H1 (cell line): ENCODE results near the gene CACNA2D3. TPM values are rescaled to one million over a fixed set of nuclear protein-coding genes. Genes with fewer than 3 reads are reported as not detected.

Experiments
- CTCF ChIA-PET: fragments of 300-600 bp; sonication (Branson Sonifier 250); formaldehyde crosslinking; loops from one replicate; lab custom pipeline; 2021; ENCODE audit not compliant: partially characterized antibody; lab: Charles Lee
- POLR2A ChIA-PET: fragments of 300-600 bp; sonication (Branson Sonifier 250); formaldehyde crosslinking; loops from one replicate; lab custom pipeline; 2021; ENCODE audit warnings: inconsistent platforms; ENCODE audit not compliant: partially characterized antibody; lab: Charles Lee
- DNase-seq, 2 experiments: peaks; one replicate each; pipeline versions ENCODE4 v3.0.0 to v3.0.0-alpha.2; 2010 to 2022; ENCODE audit warnings: low spot score in 2 of 2, low read depth in 1 of 2, mixed read lengths in 1 of 2
- FAIRE-seq: peaks from 2 replicates; lab custom pipeline; 2011; peaks lifted over from hg19 to GRCh38; lab: Jason Lieb, UNC
- H2AFZ ChIP-seq: 2 replicates; pipeline ENCODE4 v1.8.1; 2012; ENCODE audit warnings: low read length, inconsistent platforms
- H2AK5ac ChIP-seq: 2 replicates; pipeline ENCODE4 v1.6.1; 2013; ENCODE audit warnings: low read depth, low read length
- H2BK120ac ChIP-seq: replicated peaks from 2 replicates; pipeline ENCODE3; 2013; ENCODE audit warnings: low read depth, low read length, inconsistent platforms
- H2BK12ac ChIP-seq: 2 replicates; pipeline ENCODE4 v1.6.1; 2013; ENCODE audit warnings: low read depth, low read length
- H2BK15ac ChIP-seq: 2 replicates; pipeline ENCODE4 v1.6.1; 2013; ENCODE audit warnings: low read length
- H2BK20ac ChIP-seq: 2 replicates; pipeline ENCODE4 v1.6.1; 2013; ENCODE audit warnings: low read length
- H2BK5ac ChIP-seq: 2 replicates; pipeline ENCODE4 v1.6.1; 2013; ENCODE audit warnings: low read depth, low read length
- H3K14ac ChIP-seq: 2 replicates; pipeline ENCODE4 v1.6.1; 2013; ENCODE audit warnings: inconsistent platforms; ENCODE audit not compliant: insufficient read length
- H3K18ac ChIP-seq: 2 replicates; pipeline ENCODE4 v1.6.1; 2013; ENCODE audit warnings: low read length; ENCODE audit errors: extremely low read depth
- H3K23ac ChIP-seq: 2 replicates; pipeline ENCODE4 v1.6.1; 2013; ENCODE audit warnings: inconsistent platforms; ENCODE audit not compliant: insufficient read length
- H3K23me2 ChIP-seq: 2 replicates; pipeline ENCODE4 v1.6.1; 2013; ENCODE audit warnings: low read depth, low read length
- H3K27ac ChIP-seq: 2 replicates; pipeline ENCODE4 v1.6.1; 2011; ENCODE audit warnings: low read depth, low read length, inconsistent platforms
- H3K27me3 ChIP-seq, 4 experiments: replicated peaks in 1 of 4; 1 replicate in 1 of 4; 2 replicates in 3 of 4; pipeline versions ENCODE4 v1.6.1 to v1.8.1; 2011 to 2013; ENCODE audit warnings: low read length in 3 of 4, mild to moderate bottlenecking in 3 of 4, inconsistent platforms in 2 of 4, mixed read lengths in 2 of 4, moderate library complexity in 1 of 4; ENCODE audit not compliant: control insufficient read depth in 3 of 4, insufficient read depth in 3 of 4; ENCODE audit errors: extremely low read depth in 1 of 4
- H3K36me3 ChIP-seq, 4 experiments: 2 replicates each; pipeline versions ENCODE4 v1.6.1 to v1.8.1; 2011 to 2013; ENCODE audit warnings: mild to moderate bottlenecking in 4 of 4, low read length in 3 of 4, moderate library complexity in 2 of 4, control low read depth in 1 of 4, inconsistent platforms in 1 of 4; ENCODE audit not compliant: insufficient read depth in 4 of 4, control insufficient read depth in 2 of 4
- H3K4ac ChIP-seq: replicated peaks from 2 replicates; pipeline ENCODE3; 2013; ENCODE audit warnings: low read length, low read depth, mixed read lengths, inconsistent platforms; ENCODE audit not compliant: insufficient read length
- H3K4me1 ChIP-seq, 4 experiments: replicated peaks in 1 of 4; 1 replicate in 1 of 4; 2 replicates in 3 of 4; pipeline versions ENCODE4 v1.6.1 to v1.8.1; 2011 to 2013; ENCODE audit warnings: low read length in 3 of 4, inconsistent platforms in 2 of 4, mixed read lengths in 1 of 4; ENCODE audit not compliant: insufficient read depth in 4 of 4, control insufficient read depth in 3 of 4
- H3K4me2 ChIP-seq, 2 experiments: 2 replicates each; pipeline versions ENCODE4 v1.6.1 to v1.8.1; 2011 to 2013; ENCODE audit warnings: low read depth in 2 of 2, low read length in 2 of 2, control low read depth in 1 of 2, inconsistent platforms in 1 of 2, mild to moderate bottlenecking in 1 of 2; ENCODE audit not compliant: insufficient read depth in 1 of 2
- H3K4me3 ChIP-seq, 4 experiments: fragments of 200-600, 300-600 bp in 1 of 4; sonication (generic), shearing (Covaris generic), sonication (Bioruptor Twin) in 1 of 4; 2 replicates each; pipeline versions ENCODE4 v1.5.1 to v1.8.1; 2011 to 2016; ENCODE audit warnings: low read length in 4 of 4, low read depth in 3 of 4, control low read depth in 2 of 4, inconsistent platforms in 2 of 4, mild to moderate bottlenecking in 2 of 4, mixed read lengths in 1 of 4, moderate library complexity in 1 of 4; ENCODE audit not compliant: insufficient read depth in 2 of 4; ENCODE audit errors: extremely low read depth in 1 of 4
- H3K56ac ChIP-seq: replicated peaks from 2 replicates; pipeline ENCODE3; 2013; ENCODE audit warnings: low read depth, mild to moderate bottlenecking, mixed read lengths, low read length, inconsistent platforms; ENCODE audit not compliant: insufficient read length
- H3K79me1 ChIP-seq: 2 replicates; pipeline ENCODE4 v1.6.1; 2013; ENCODE audit warnings: low read depth, low read length, control low read depth
- H3K79me2 ChIP-seq, 2 experiments: 2 replicates each; pipeline versions ENCODE4 v1.6.1 to v1.8.1; 2012 to 2013; ENCODE audit warnings: low read length in 2 of 2, mild to moderate bottlenecking in 2 of 2, inconsistent platforms in 1 of 2; ENCODE audit not compliant: insufficient read depth in 2 of 2, control insufficient read depth in 1 of 2
- H3K9ac ChIP-seq, 4 experiments: replicated peaks in 1 of 4; 1 replicate in 1 of 4; 2 replicates in 3 of 4; pipeline versions ENCODE4 v1.6.1 to v1.8.1; 2011 to 2013; ENCODE audit warnings: low read depth in 3 of 4, low read length in 3 of 4, control low read depth in 2 of 4, mild to moderate bottlenecking in 2 of 4, moderate library complexity in 2 of 4, inconsistent platforms in 1 of 4; ENCODE audit errors: extremely low read depth in 1 of 4
- H3K9me3 ChIP-seq, 2 experiments: 2 replicates each; pipeline versions ENCODE4 v1.6.1 to v1.8.1; 2012 to 2013; ENCODE audit warnings: mild to moderate bottlenecking in 2 of 2, moderate library complexity in 2 of 2, control low read depth in 1 of 2, inconsistent platforms in 1 of 2, low read depth in 1 of 2, low read length in 1 of 2, mixed read lengths in 1 of 2; ENCODE audit not compliant: insufficient read depth in 2 of 2
- H4K20me1 ChIP-seq, 2 experiments: replicated peaks in 1 of 2; 2 replicates each; pipeline versions ENCODE3 to v1.8.1; 2011 to 2013; ENCODE audit warnings: inconsistent platforms in 2 of 2, low read length in 2 of 2, mild to moderate bottlenecking in 1 of 2; ENCODE audit not compliant: insufficient read depth in 2 of 2, control insufficient read depth in 1 of 2
- H4K5ac ChIP-seq: 2 replicates; pipeline ENCODE4 v1.6.1; 2013; ENCODE audit warnings: low read length, low read depth, mixed read lengths, inconsistent platforms; ENCODE audit not compliant: insufficient read length
- H4K8ac ChIP-seq: 2 replicates; pipeline ENCODE4 v1.8.0; 2013; ENCODE audit warnings: mild to moderate bottlenecking, moderate library complexity, low read length, inconsistent platforms; ENCODE audit not compliant: insufficient read depth; ENCODE audit errors: extremely low read depth
- H4K91ac ChIP-seq: replicated peaks from 2 replicates; pipeline ENCODE3; 2013; ENCODE audit warnings: low read length, mixed read lengths, inconsistent platforms; ENCODE audit not compliant: insufficient read length
- CEBPB ChIP-seq: IDR thresholded peaks from 2 replicates; pipeline ENCODE4 v1.6.1; 2012; ENCODE audit warnings: low read depth, low read length
- CREB1 ChIP-seq: IDR thresholded peaks from 2 replicates; pipeline ENCODE4 v1.6.1; 2012; ENCODE audit warnings: inconsistent platforms
- EZH2 ChIP-seq: fragments of 200-600 bp; sonication (generic); IDR thresholded peaks from 2 replicates; pipeline ENCODE4 v1.7.1; 2012; ENCODE audit warnings: low read depth, mild to moderate bottlenecking, moderate library complexity, low read length, inconsistent platforms; ENCODE audit not compliant: severe bottlenecking
- POU5F1 ChIP-seq: IDR thresholded peaks from 2 replicates; pipeline ENCODE4 v1.6.1; 2011; ENCODE audit warnings: low read depth, mild to moderate bottlenecking, low read length, moderate library complexity
- RNF2 ChIP-seq: fragments of 200-900, 300-1000 bp; sonication (generic); IDR thresholded peaks from 2 replicates; pipeline ENCODE4 v1.7.1; 2016; ENCODE audit warnings: borderline replicate concordance, low read depth, mild to moderate bottlenecking, antibody characterized with exemption, low read length; ENCODE audit not compliant: poor library complexity, severe bottlenecking; ENCODE audit errors: missing control alignments
- SRF ChIP-seq: IDR thresholded peaks from 2 replicates; pipeline ENCODE4 v1.6.1; 2011; ENCODE audit warnings: mild to moderate bottlenecking, low read depth, low read length, moderate library complexity
- TAF1 ChIP-seq: IDR thresholded peaks from 2 replicates; pipeline ENCODE4 v1.6.1; 2011; ENCODE audit warnings: mild to moderate bottlenecking, low read depth, low read length
- polyA plus RNA-seq, 7 experiments: library from polyadenylated mRNA; depleted of rRNA in 3 of 7; stranded (reverse) in 5 of 7; unstranded in 2 of 7; fragments of >200 nt in 5 of 7; fragments of 200-250 nt in 2 of 7; gene quantifications; 1 replicate in 5 of 7; 2 replicates in 1 of 7; 4 replicates in 1 of 7; pipeline versions ENCODE4 v1.2.1 to v1.2.3, GENCODE V29; 2011 to 2013; ENCODE audit warnings: missing spikeins in 2 of 7, mixed read lengths in 2 of 7
- total RNA-seq: library from RNA; stranded (reverse); fragmentation: NEBNext Ultra II Directional; extraction: Animal tissue kit (Norgen Biotek cat#: 25700); gene quantifications from 2 replicates; pipeline ENCODE4 v1.2.1, GENCODE V29; 2021

Gene CACNA2D3
- total and polyA plus RNA-seq, 2 of the 8 experiments (the other 6 are each of a cell fraction or from before 2014, with no cell fraction given): 1.5 to 1.8 TPM

- H4K8ac ChIP-seq: no peak overlapping the region
- TF ChIP-seq CEBPB: no peak
- no peak for TF ChIP-seq CREB1
- no peak for TF ChIP-seq SRF
- TF ChIP-seq POU5F1: no peak
- TF ChIP-seq TAF1: no peak
- no peak for TF ChIP-seq EZH2
- no peak for TF ChIP-seq RNF2
- TF ChIP-seq, all 59 proteins: peak for 0
- Histone ChIP-seq H3K79me1 (no peaks in the 10 kb centered on the region), H3K14ac (no peak overlapping the region), H3K4ac (no peak overlapping the region), H3K4me1 (no peaks in the 10 kb centered on the region), H2BK120ac (no peak overlapping the region), H3K23ac (no peak overlapping the region), H3K79me2 (no peaks in the 10 kb centered on the region), H3K23me2 (no peaks in the 10 kb centered on the region), H4K20me1 (no peaks in the 10 kb centered on the region), H2BK5ac (no peak overlapping the region), H4K91ac (no peak overlapping the region), H3K4me2 (no peak overlapping the region), H3K36me3 (no peaks in the 10 kb centered on the region; a peak in 1 of 8 replicates), H2AK5ac (no peak overlapping the region), H3K9me3 (peaks cover 3 to 7% of the 10 kb centered on the region in 2 experiments; a peak in 2 of 4 replicates), H3K18ac (no peak overlapping the region), H2BK12ac (no peak overlapping the region), H3K27me3 (peaks cover 0 to 1% (median 0%) of the 10 kb centered on the region in 4 experiments; a peak in 2 of 7 replicates), H2BK20ac (no peak overlapping the region), H4K5ac (no peak overlapping the region), H3K27ac (no peak overlapping the region), H2AFZ (no peak overlapping the region), H2BK15ac (no peak overlapping the region), H3K9ac (no peak overlapping the region), H3K4me3 (no peak overlapping the region), H3K56ac (no peak overlapping the region)
- DNase-seq (no peak), FAIRE-seq (no peak)
- POLR2A ChIA-PET: no interaction called here
- CTCF ChIA-PET: interaction anchor here (1.0 to 1.5 kb wide), 4 partner anchors 9 to 373 kb away, joined by 3 to 4 read pairs (median 3); no protein-coding TSS in a partner anchor
These were observed 679.6 kb downstream of the CACNA2D3 start for GRCh38 chr3:54801977-54802376.
